Subcutaneous adipose tissue (tissue), 4 donors: Measurements from ENCODE around the gene ZBTB7C. TPM values are rescaled to one million over a fixed set of nuclear protein-coding genes. Genes with fewer than 3 reads are reported as not detected.

Experiments
- total RNA-seq, 4 donors: library from RNA; depleted of rRNA; stranded (reverse); fragments of >200 nt; gene quantifications; one replicate each; pipeline ENCODE4 v1.1.0, GENCODE V29; 2016
- TF ChIP-seq, protein P1 (sequence below): fragments of 450-650 bp; IDR thresholded peaks from one replicate; pipeline ENCODE4 v1.5.1; 2016; ENCODE audit warnings: low read depth, mild to moderate bottlenecking, control low read depth, antibody characterized with exemption, moderate library complexity

The ZBTB7C gene
- total RNA-seq, 4 donors from 2014 or later: 1.0 to 5.5 (median 4.4) TPM

DNA sequence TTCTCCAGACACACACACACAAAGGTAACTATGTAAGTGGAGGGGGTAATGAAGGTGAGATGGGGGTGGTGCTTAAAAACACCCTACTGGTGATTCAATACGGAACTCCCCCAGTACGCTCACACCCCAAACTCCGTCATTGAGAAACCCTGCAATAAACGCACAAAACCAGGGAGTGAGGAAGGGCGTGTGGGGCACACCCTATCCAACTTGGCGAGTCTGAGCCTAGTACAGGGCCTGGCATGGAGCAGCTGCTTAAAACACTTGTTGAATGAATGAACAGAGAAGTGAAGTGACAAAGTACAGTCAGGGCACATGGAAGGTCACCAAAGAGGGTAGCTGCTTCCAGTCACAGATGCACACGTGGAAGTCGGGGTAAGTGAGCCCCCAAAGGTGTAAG lies 331.9 kb downstream of the ZBTB7C start:
- TF ChIP-seq, protein P1, sequence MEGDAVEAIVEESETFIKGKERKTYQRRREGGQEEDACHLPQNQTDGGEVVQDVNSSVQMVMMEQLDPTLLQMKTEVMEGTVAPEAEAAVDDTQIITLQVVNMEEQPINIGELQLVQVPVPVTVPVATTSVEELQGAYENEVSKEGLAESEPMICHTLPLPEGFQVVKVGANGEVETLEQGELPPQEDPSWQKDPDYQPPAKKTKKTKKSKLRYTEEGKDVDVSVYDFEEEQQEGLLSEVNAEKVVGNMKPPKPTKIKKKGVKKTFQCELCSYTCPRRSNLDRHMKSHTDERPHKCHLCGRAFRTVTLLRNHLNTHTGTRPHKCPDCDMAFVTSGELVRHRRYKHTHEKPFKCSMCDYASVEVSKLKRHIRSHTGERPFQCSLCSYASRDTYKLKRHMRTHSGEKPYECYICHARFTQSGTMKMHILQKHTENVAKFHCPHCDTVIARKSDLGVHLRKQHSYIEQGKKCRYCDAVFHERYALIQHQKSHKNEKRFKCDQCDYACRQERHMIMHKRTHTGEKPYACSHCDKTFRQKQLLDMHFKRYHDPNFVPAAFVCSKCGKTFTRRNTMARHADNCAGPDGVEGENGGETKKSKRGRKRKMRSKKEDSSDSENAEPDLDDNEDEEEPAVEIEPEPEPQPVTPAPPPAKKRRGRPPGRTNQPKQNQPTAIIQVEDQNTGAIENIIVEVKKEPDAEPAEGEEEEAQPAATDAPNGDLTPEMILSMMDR: no peak

DNA sequence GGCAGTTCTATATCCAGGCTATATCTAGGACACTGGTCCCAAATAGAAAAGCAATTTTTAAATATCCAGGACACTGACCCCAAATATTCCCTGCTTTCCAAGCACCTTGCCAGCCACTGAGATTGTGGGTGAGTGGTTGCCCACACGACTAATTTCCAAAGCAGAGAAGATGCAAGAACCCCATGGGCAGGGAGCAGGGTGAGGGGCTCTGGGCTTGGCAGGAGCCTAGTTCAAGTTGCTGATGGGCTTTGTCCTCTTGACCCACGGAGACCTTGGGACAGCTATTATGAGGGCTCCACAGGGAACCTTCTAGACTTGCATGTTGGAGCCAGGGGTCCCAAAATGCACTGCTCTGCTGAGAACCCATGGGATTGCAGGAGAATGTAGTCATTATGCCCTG lies 332.7 kb downstream of the ZBTB7C start:
- TF ChIP-seq, protein P1: no peak

DNA sequence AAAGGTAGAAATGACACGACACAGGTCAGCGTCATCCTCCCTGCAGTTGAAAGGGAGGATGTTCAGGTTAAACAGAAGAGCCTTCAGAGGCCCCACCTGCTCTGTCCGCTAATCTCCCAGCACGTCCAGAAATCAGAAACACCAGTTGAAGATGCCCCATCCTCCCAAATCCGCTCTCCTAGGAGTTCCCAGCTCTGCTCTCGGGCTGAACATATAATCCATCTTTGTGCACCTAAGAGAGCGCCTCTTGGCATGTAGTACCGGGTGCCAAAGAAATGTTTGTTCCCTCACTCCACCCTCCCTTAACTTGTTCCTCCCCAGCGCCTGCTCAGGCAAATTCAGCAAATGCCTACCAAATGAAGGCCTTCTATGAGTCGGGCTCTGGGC lies 333.5 kb downstream of the ZBTB7C start:
- TF ChIP-seq, protein P1: no peak

DNA sequence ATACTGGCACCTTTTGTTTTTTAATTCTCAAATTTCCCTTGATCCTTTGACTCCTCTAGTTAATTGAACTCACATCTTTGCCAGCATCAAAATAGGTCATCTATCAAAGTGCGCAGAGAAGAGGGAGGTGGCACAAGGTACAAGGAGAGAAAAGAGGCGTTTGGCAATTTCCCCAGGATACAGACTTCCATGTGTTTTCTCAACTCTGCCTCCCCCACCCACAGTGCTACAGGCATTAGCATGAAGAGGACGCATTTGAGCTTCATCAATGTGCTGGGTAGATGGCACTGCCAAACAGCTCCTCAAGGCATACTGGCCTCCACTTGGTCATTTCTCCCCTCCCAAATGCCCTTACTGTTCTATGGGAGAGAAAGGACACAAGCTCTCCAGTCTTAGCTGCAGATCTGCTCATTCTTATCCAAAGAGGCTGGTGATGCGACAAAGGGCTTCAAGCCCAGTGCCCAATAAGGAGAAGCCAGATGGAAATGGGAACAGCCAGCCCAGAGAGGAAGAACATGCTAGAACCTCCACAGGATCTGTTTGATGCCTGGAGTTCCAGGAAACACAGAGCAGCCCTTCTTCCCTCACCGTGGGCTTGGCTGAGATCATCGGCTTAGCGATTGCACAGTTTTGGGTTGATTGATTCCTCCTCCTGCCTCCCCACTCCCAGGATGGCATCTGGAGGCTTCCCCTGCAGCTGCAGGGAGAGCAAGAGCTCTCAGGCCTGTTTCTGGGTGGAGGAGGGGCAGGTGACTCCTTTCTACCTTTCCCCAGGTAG lies 334.1 kb downstream of the ZBTB7C start:
- TF ChIP-seq, protein P1: no peak

DNA sequence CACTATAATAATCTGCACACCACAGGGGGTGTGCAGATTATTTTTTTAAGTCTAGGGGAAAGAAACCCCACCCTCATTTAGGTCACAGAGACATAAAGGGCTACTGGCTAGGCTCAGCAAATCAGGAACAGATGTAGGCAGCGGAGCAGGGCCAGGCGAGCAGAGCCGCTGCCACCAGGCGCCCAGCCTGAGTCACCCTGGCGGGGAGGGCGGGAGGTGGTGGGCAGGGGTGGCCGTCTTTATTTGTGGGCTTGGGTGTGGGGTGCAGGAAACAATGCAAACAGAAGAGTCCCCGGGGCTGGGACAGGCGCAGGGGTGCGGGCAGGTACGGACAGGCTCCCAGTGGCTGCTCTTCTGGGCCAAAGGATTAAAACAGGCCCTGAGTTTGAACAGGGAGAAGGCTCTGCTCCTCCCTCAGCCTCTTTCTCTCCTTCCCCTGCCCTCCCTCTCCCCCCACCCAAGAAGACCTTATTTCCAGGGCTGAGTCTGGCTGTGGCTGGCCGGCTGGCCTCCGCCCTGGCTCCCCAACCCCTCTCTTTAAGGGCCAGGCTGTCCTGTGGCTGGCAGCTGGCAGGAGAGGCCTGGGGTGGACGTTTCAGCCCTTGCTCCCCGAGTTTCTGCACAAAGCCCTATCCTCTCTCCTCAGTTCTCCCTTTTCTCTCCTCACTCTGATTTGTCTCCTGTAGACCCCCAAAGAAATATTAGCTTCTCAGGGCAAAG lies 335.8 kb downstream of the ZBTB7C start:
- TF ChIP-seq, protein P1: no peak

DNA sequence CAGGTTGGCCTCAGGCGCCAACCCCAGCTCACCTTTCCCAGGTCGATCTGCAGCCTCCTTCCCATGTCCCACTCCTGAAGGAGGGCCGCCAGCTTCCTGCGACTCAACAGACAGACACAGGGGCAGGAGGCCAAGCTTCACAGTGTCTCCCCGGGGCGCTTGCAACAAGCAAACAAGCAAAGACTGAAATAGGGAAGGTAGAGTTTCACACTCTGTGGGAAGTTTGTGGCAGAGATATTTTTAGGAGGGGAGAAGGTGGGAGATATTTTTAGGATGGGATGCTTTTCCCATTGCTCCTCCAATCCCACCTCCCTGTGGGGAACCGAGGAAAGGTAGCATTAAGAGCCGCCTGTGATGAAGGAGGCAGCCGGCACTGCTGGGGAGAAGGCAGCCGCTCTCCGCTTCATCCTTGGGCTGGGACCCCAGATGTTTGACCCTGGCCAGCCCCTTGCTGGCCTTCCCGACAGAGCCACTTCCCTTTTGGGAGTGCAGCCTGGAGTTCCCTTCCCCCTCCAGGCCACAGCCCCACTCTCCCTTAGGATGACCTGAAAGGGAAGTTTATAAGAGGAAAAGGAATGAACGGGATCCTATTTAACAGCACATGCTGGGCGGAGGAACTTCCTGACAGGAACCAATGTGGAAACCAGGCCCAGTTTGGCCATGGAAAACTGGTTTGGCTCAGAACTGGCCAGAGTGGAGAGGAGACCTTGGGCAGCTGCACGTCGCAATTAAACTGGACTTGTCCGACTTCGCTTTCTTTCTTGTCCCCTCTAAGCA lies 336.6 kb downstream of the ZBTB7C start:
- TF ChIP-seq, protein P1: no peak
